Measurements from ENCODE around the gene LGALS8. TPM values are rescaled to one million over a fixed set of nuclear protein-coding genes. Genes with fewer than 3 reads are reported as not detected.

Gene LGALS8
- total RNA-seq, 1 donor from 2014 or later = 66.0 TPM

GRCh38 chr1:236535662-236536161, 11.9 kb downstream of the LGALS8 start:
- DNase-seq (ENCODE audit: low spot score in 2 of 2) (no peak), FAIRE-seq (no peak)

GRCh38 chr1:236536540-236536939, 12.8 kb downstream of the LGALS8 start:
- FAIRE-seq (no peak), DNase-seq (ENCODE audit: low spot score in 2 of 2) (no peak)

GRCh38 chr1:236540813-236541465, 17.2 kb downstream of the LGALS8 start:
- FAIRE-seq (no peak), DNase-seq (ENCODE audit: low spot score in 2 of 2) (no peak)

GRCh38 chr1:236541710-236542109, 17.9 kb downstream of the LGALS8 start:
- FAIRE-seq (no peak), DNase-seq (ENCODE audit: low spot score in 2 of 2) (no peak)

- no peak for FAIRE-seq
- DNase-seq (ENCODE audit: low spot score in 2 of 2) = no peak
These were observed 19.4 kb downstream of the LGALS8 start for GRCh38 chr1:236543065-236543669.

GRCh38 chr1:236545621-236546169, 21.9 kb downstream of the LGALS8 start:
- DNase-seq (ENCODE audit: low spot score in 2 of 2) = no peak
- FAIRE-seq = no peak

- no peak for FAIRE-seq
- no peak for DNase-seq (ENCODE audit: low spot score in 2 of 2)
These were observed 24.7 kb downstream of the LGALS8 start for GRCh38 chr1:236548452-236548851.

- FAIRE-seq (no peak), DNase-seq (ENCODE audit: low spot score in 2 of 2) (no peak)
These were observed 27.4 kb downstream of the LGALS8 start for GRCh38 chr1:236550961-236551851.

- no peak for DNase-seq (ENCODE audit: low spot score in 2 of 2)
- FAIRE-seq = no peak
These were observed 28.3 kb downstream of the LGALS8 start for GRCh38 chr1:236552096-236552495.

- no peak for DNase-seq (ENCODE audit: low spot score in 2 of 2)
- FAIRE-seq = no peak
These were observed 29.1 kb downstream of the LGALS8 start for GRCh38 chr1:236552901-236553300.

- no peak for DNase-seq (ENCODE audit: low spot score in 2 of 2)
- no peak for FAIRE-seq
These were observed 29.6 kb downstream of the LGALS8 start for GRCh38 chr1:236553370-236553769.

- no peak for DNase-seq (ENCODE audit: low spot score in 2 of 2)
- FAIRE-seq = no peak
These were observed 32.8 kb downstream of the LGALS8 start for GRCh38 chr1:236556606-236557005.

GRCh38 chr1:236558081-236558480, 34.3 kb downstream of the LGALS8 start:
- FAIRE-seq (no peak), DNase-seq (ENCODE audit: low spot score in 2 of 2) (no peak)

- FAIRE-seq (no peak), DNase-seq (ENCODE audit: low spot score in 2 of 2) (no peak)
These were observed 35.1 kb downstream of the LGALS8 start for GRCh38 chr1:236558846-236559245.

GRCh38 chr1:236560213-236560771, 36.5 kb downstream of the LGALS8 start:
- FAIRE-seq (no peak), DNase-seq (ENCODE audit: low spot score in 2 of 2) (no peak)

- FAIRE-seq = no peak
- no peak for DNase-seq (ENCODE audit: low spot score in 2 of 2)
These were observed 38.2 kb downstream of the LGALS8 start for GRCh38 chr1:236561976-236562375.

- DNase-seq (ENCODE audit: low spot score in 2 of 2) = no peak
- FAIRE-seq = no peak
These were observed 41.7 kb downstream of the LGALS8 start for GRCh38 chr1:236565530-236565929.

- no peak for FAIRE-seq
These were observed 44.6 kb downstream of the LGALS8 start for GRCh38 chr1:236568285-236568894.

GRCh38 chr1:236575523-236575922, 51.7 kb downstream of the LGALS8 start:
- FAIRE-seq = no peak
- DNase-seq (ENCODE audit: low spot score in 2 of 2) = no peak

More at GRCh38 chr1:236568285-236568894, 44.6 kb downstream of the LGALS8 start:
- no peak for DNase-seq (ENCODE audit: low spot score in 2 of 2)

GRCh38 chr1:236576004-236576403, 52.2 kb downstream of the LGALS8 start:
- FAIRE-seq (no peak), DNase-seq (ENCODE audit: low spot score in 2 of 2) (no peak)

Data from frontal cortex (tissue), 4 donors.